Activated naive CD4-positive, alpha-beta T cell (primary cell): ENCODE results near the gene ASNSD1.
A peak's percentile ranks its signal among the peaks of the same experiment; 100 is the strongest.
"Not testable (repeated sequence)": the region's sequence is repeated elsewhere in the genome, so short reads cannot be mapped to it uniquely, and the experiment has no call there.

Experiments
- DNase-seq, 4 experiments: peaks; one replicate each; lab custom pipeline; 2025; lab: John Stamatoyannopoulos, UW

ASNSD1 gene

GRCh38 chr2:189648846-189649509 lies 12.3 kb upstream of the ASNSD1 start:
- DNase-seq = no peak

DNA sequence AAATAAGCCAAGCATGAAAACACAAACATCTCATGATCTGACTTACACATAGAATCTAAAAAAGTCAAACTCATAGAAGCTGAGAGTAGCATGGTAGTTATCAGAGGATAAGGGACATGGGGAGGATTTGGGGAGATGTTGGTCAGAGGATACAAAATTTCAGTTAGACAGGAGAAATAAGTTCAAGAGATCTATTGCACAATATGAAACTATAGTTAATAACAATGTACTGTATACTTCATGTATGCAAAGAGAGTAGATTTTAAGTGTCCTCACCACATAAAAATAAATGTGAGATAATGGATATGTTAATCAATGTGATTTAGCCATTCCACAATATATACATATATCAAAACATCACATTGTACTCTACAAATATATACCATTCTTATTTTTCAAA lies 10.0 kb upstream of the ASNSD1 start:
- no peak for DNase-seq

DNA sequence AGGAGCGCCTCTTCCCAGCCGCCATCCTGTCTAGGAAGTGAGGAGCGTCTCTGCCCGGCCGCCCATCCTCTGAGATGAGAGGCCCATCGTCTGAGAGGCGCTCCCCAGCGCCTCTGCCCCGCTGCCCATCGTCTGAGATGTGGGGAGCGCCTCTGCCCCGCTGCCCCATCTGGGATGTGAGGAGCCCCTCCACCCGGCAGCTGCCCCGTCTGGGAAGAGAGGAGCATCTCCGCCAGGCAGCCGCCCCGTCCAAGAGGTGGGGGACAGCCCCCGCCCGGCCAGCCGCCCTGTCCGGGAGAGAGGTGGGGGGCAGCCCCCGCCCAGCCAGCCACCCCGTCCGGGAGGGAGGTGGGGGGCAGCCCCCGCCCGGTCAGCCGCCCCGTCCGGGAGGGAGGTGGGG lies 7.8 kb upstream of the ASNSD1 start:
- DNase-seq = not testable (repeated sequence)

GRCh38 chr2:189654641-189655040 lies 6.6 kb upstream of the ASNSD1 start:
- no peak for DNase-seq

- DNase-seq = peak in 2 of 4 experiments; percentile 5 to 19
Observed at GRCh38 chr2:189657867-189658266, 3.4 kb upstream of the ASNSD1 start.

- DNase-seq = peak in 2 of 4 experiments; percentile 5 to 21
Observed at GRCh38 chr2:189658306-189659212, 2.7 kb upstream of the ASNSD1 start.

DNA sequence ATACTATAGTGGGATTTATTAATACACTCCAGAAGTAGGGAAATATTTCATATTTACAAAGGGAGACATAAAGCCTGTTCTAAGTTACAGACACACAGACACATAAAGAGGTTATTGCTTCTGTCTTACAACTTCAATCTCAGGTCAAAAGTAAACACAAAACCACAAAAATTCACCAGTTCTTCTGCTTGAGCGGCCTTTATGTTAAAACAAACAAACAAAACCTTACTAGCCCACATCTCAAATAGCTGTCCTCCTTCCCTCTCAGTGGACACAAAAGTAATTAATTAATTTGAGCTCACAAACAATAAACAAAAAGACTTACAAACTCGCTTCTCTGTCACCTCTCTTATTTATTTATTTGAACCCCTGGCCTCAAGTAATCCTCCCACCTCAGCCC lies 1.5 kb upstream of the ASNSD1 start:
- DNase-seq = no peak

- DNase-seq = no peak
Observed at GRCh38 chr2:189660803-189661147, 484 bp upstream of the ASNSD1 start.

GRCh38 chr2:189661957-189662321 lies 680 bp downstream of the ASNSD1 start:
- DNase-seq = no peak

DNA sequence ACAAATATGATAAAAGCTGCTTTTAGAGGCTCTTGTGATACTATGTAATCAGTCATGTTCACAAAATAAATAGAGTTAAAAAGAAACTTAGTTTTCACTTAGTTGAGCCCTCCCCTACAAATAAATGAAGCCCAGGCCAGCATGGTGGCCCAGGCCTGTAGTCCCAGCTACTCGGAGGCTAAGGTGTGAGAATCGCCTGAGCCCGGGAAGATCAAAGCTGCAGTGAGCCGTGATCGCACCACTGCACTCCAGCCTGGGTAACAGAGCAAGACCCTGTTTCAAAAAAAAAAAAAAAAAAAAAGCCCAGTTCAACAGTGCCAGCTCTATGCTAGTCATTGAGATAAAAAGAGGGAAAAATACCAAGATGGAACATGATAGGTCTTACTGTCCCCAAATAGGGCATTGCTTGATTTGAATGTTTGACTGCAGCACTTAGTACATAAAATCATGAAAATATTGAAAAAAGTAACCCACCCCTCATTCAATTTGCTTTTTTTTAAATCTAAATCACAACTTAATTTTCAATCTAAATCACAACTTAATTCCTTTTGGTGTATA lies 1.5 kb downstream of the ASNSD1 start:
- DNase-seq = no peak

DNA sequence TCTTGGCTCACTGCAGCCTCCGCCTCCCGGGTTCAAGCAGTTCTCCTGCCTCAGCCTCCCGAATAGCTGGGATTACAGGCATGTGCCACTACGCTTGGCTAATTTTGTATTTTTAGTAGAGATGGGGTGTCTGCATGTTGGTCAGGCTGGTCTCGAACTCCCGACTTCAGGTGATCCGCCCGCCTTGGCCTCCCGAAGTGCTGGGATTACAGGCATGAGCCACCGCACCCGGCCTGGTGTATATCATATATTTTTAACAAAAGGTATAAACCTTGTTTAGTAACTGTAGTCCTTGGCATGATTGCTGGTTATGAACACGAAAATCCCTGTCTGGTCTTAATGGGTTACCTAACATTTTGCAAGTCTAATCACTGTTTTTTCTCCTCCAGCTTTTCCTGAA lies 2.1 kb downstream of the ASNSD1 start:
- DNase-seq = not testable (repeated sequence)

GRCh38 chr2:189669913-189670312 lies 8.7 kb downstream of the ASNSD1 start:
- DNase-seq = no peak

DNA sequence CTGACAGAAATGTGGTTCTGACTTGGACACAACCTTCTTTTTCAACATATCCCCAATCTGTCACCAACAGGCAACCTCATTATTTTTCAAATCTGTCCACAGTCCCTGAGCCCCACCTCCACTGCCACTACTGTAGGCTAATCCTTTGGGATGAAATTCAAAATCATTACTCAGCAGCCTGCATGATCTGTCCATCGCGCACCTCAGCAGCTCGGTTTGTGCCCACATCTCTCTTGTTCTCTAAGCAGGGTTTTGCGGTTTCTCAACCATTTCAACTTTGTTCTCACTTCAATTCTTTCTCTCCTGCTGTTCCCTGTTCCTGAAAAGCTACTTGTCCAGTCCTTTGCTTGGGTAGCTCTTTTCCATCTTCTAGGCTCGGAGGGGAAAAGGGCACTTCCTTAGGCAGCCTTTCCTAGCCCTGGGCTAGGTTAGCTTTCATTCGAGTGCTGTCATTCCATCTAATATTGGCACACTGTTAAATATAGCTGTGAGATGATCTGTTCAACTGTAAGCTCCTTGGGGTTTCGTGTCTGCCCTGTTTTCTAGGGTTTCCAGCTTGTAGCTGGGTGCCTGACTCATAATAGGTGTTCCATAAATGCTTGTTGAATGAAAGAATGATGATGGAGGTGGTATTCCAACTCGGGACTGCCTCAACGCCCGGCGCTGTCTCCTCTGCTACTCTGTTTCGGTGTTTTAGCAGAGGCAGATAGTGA lies 12.6 kb downstream of the ASNSD1 start:
- no peak for DNase-seq

- peak; percentile 47 to 76 (median 64) for DNase-seq
Observed at GRCh38 chr2:189674374-189675112, 13.3 kb downstream of the ASNSD1 start, which contains the start of gene ANKAR. ANKAR (plus strand) TSS chr2:189674670; CDS start chr2:189676491, 1,821 bp downstream.

- no peak for DNase-seq
Observed at GRCh38 chr2:189676471-189676870, 15.2 kb downstream of the ASNSD1 start.

GRCh38 chr2:189679226-189679625 lies 18.0 kb downstream of the ASNSD1 start:
- no peak for DNase-seq

DNA sequence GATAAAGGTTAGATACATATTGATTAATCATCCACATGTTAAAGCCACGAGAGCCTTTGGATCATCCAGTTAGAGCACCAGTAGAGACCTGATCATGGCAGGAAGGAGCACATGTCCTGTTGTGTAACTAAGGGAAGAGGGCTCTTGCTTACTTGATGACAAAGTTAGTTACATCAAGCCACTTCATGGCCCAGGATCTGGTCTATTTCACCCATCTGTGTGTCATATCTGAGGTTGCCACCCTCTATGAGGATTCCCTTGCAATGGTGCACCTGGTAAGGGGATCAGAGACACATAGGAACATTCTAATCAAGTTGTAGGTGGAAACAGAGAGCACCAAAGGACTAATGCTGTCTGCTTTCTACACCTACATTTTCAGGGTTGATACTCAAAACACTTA lies 19.9 kb downstream of the ASNSD1 start:
- no peak for DNase-seq

DNA sequence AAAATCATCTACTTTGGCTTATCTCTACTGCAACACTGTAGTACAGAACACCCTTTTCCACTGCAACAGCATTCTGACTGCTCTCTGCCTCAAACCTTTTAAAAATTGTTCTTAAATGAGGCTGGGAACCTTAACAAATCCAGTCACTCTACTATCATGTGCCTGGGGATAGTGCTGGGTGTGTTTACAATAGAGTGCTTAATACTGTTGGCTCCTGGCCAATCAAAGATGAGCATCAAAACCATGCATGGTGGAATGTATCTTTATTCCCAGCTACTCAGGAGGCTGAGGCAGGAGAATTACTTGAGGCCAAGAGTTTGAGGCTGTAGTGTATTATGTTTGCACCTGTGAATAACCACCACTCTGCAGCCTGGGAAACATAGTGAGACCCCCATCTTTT lies 20.6 kb downstream of the ASNSD1 start:
- DNase-seq = no peak

- no peak for DNase-seq
Observed at GRCh38 chr2:189683348-189683747, 22.1 kb downstream of the ASNSD1 start.

GRCh38 chr2:189684811-189685210 lies 23.6 kb downstream of the ASNSD1 start:
- no peak for DNase-seq

DNA sequence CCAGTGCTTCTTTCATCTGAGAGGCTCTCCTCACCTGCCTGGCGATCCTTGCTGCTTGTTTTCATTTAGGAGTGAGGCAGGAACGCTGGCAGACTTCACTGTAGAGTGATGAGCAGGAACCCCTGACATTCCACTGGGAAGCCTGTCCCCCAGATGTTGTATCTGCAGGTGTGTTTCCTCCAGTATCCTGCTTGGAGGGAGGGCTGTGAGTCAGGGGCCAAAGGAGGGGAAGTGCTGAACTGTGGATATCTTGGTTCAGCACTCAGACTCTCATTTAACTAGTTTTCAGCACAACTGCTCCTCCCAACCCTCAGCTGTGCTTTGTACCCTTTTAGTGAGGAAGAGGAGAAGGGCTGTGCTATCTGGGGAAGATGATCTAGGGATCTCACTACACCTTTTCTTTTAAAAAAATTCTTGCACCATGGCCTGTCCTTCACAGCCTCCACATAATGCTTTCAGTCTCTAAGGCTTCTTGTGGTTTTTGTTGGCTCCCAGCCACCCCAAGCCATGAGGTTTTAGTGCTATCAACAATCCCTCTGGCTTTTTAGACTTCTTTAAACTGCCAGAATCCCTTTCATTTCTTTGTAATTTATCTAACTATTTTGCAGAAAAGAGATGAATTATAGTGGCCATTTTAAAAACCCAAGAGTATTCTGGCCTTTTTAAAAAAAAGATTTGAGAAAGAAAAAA lies 24.4 kb downstream of the ASNSD1 start:
- no peak for DNase-seq
